Pancreas (tissue), 10 donors: ENCODE measurements around the gene DYNC1LI1. TPM values are rescaled to one million over a fixed set of nuclear protein-coding genes. Genes with fewer than 3 reads are reported as not detected.

Source experiments
- ATAC-seq, 4 donors: fragments of 200-7000 bp; cut with Tn5 transposase; one replicate each; pipeline versions ENCODE4 v1.8.0 to v1.9.1; 2020; ENCODE audit warnings: mild to moderate bottlenecking in 4 of 4, moderate library complexity in 4 of 4
- DNase-seq, 6 donors: peaks; one replicate each; pipeline ENCODE4 v3.0.0-alpha.2; 2020
- FAIRE-seq: peaks from 2 replicates; lab custom pipeline; 2012; peaks lifted over from hg19 to GRCh38; lab: Jason Lieb, UNC
- H3K27ac ChIP-seq, 4 donors: fragments of 200-600 bp; sonication (generic); 1 replicate in 3 of 4; 2 replicates in 1 of 4; pipeline versions ENCODE4 v1.5.0 to v1.8.0; 2020
- H3K27me3 ChIP-seq, 4 donors: fragments of 200-600 bp; one replicate each; pipeline ENCODE4 v1.8.0; 2021
- H3K36me3 ChIP-seq, 3 donors: fragments of 200-600 bp; sonication (generic) in 1 of 3; one replicate each; pipeline versions ENCODE4 v1.5.0 to v1.8.0; 2020 to 2021
- H3K4me1 ChIP-seq, 3 donors: fragments of 200-600 bp; one replicate each; pipeline ENCODE4 v1.8.0; 2021
- H3K4me3 ChIP-seq, 4 donors: fragments of 200-600 bp; sonication (generic) in 2 of 4; one replicate each; pipeline versions ENCODE4 v1.5.0 to v1.8.0; 2020 to 2021
- H3K9me3 ChIP-seq, 4 donors: fragments of 200-600 bp; one replicate each; pipeline ENCODE4 v1.8.0; 2021
- WGBS, 2 donors: extraction: QIAGEN DNeasy Blood & Tissue Kit; methylation state at CpG; one replicate each; pipeline ENCODE4 v1.1.7; 2013; 5-methylcytosine and 5-hydroxymethylcytosine counted together
- intact Hi-C, 3 donors: fragments of 100-400 bp; cut with DNase I; formaldehyde crosslinking; loops; one replicate each; pipeline versions ENCODE4 v1.11.1 to v1.14.2; 2022
- polyA plus RNA-seq, 2 donors: library from polyadenylated mRNA; stranded (reverse); fragments of 200-250 nt; gene quantifications; one replicate each; pipeline ENCODE4 v1.2.3, GENCODE V29; 2013
- total RNA-seq, 6 donors: library from RNA; stranded (reverse); fragmentation: NEBNext Ultra II Directional in 4 of 6; extraction: Animal tissue kit (Norgen Biotek cat#: 25700) in 4 of 6; gene quantifications; one replicate each; pipeline versions ENCODE4 v1.2.1 to v1.2.4, GENCODE V29; 2021 to 2023
- TF ChIP-seq, protein P1 (sequence below), 4 donors: fragments of 200-600 bp; sonication (generic) in 3 of 4; IDR thresholded peaks; one replicate each; pipeline versions ENCODE4 v1.5.0 to v1.8.0; 2021; ENCODE audit warnings: antibody characterized with exemption in 4 of 4
- donor health status: healthy with polysubstance abuse.
- donor health status: DM: no; HTN: no; CAD: no; lungs with moderate emphysema.
- donor health status: DM: no; HTN: no; CAD: no.
- donor health status: control.
- donor health status: control.
- donor health status: Bipolar disorder and iron deficiency.
- donor health status: DM: yes; HTN: yes; CAD: no.
- donor health status: DM: no; HTN: no; CAD: no.
- donor health status: DM: no; HTN: no; CAD: no.
- donor health status: DM: yes; HTN: yes; CAD: no.

Gene DYNC1LI1
- total and polyA plus RNA-seq, 8 donors, result 6.3 to 15.1 (median 10.5) TPM

DNA sequence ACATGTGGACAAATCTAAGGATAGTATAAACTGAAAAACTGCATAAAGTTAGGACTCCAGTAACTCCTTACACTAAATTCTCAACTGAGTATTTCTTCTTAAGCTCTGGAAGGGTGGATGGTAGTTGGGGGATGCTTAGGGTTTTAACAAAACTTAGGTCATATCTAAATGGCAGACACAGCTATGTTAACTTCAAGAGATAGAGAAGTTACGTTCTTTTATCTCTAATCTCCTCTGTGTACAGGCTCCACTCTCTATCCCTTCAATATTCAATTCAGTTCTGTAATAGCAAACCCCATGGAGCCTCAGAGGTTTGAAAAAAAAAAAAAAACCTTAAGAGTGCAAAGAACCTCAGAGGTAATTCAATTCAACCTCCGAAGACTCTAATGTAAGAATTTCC is 71.1 kb downstream of the DYNC1LI1 start:
- Histone ChIP-seq H3K4me3 (no peak overlapping the region), H3K36me3 (no peaks in the 10 kb centered on the region), H3K9me3 (no peaks in the 10 kb centered on the region), H3K27ac (no peak overlapping the region), H3K27me3 (no peaks in the 10 kb centered on the region), H3K4me1 (peaks cover 0 to 16% (median 0%) of the 10 kb centered on the region in 3 donors)
- ATAC-seq (no peak), DNase-seq (no peak), FAIRE-seq (no peak)
- TF ChIP-seq, protein P1, sequence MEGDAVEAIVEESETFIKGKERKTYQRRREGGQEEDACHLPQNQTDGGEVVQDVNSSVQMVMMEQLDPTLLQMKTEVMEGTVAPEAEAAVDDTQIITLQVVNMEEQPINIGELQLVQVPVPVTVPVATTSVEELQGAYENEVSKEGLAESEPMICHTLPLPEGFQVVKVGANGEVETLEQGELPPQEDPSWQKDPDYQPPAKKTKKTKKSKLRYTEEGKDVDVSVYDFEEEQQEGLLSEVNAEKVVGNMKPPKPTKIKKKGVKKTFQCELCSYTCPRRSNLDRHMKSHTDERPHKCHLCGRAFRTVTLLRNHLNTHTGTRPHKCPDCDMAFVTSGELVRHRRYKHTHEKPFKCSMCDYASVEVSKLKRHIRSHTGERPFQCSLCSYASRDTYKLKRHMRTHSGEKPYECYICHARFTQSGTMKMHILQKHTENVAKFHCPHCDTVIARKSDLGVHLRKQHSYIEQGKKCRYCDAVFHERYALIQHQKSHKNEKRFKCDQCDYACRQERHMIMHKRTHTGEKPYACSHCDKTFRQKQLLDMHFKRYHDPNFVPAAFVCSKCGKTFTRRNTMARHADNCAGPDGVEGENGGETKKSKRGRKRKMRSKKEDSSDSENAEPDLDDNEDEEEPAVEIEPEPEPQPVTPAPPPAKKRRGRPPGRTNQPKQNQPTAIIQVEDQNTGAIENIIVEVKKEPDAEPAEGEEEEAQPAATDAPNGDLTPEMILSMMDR (IDR thresholded peaks at IDR 0.05), result no peak
- WGBS, 2 donors, result 74 to 77% methylated on average over 2 of the region's 2 CpGs
- intact Hi-C loops, result no loop called here

DNA sequence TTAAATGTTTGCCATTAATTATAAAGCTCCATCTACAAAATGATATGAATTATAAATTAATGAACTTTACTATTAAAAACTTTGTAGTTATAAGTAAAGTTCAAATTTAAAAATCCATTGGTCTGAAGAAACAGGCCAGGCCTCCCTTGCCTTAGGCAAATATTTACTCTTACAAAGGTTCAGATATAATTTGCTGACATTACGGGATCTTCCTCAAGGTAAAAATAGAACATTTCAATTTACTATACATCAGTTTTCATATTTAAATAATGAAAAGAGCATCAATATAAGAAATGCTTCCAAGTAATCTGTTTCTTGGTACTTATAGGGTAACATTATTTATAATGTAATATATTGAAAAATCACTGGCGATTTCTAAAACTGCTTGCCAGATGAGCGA is 71.7 kb downstream of the DYNC1LI1 start:
- FAIRE-seq, result no peak
- Histone ChIP-seq H3K27me3 (no peaks in the 10 kb centered on the region), H3K36me3 (no peaks in the 10 kb centered on the region), H3K4me1 (peaks cover 0 to 18% (median 0%) of the 10 kb centered on the region in 3 donors), H3K27ac (no peak overlapping the region), H3K9me3 (no peaks in the 10 kb centered on the region), H3K4me3 (no peak overlapping the region)
- WGBS, 2 donors, result 65 to 68% methylated on average over 3 of the region's 3 CpGs
- intact Hi-C loops, result no loop called here
- TF ChIP-seq, protein P1 (IDR thresholded peaks at IDR 0.05), result no peak
- no peak for DNase-seq
- ATAC-seq, result no peak

- Histone ChIP-seq H3K27me3 (no peaks in the 10 kb centered on the region), H3K4me1 (peaks cover 0 to 24% (median 0%) of the 10 kb centered on the region in 3 donors), H3K9me3 (no peaks in the 10 kb centered on the region), H3K36me3 (no peaks in the 10 kb centered on the region), H3K4me3 (no peak overlapping the region), H3K27ac (no peak overlapping the region)
- 86 to 96% methylated on average over 3 of the region's 3 CpGs for WGBS, 2 donors
- intact Hi-C loops, result no loop called here
- TF ChIP-seq, protein P1 (IDR thresholded peaks at IDR 0.05), result no peak
- no peak for FAIRE-seq
- no peak for ATAC-seq
- DNase-seq, result no peak
Measured at GRCh38 chr3:32498252-32498651, 72.4 kb downstream of the DYNC1LI1 start.

DNA sequence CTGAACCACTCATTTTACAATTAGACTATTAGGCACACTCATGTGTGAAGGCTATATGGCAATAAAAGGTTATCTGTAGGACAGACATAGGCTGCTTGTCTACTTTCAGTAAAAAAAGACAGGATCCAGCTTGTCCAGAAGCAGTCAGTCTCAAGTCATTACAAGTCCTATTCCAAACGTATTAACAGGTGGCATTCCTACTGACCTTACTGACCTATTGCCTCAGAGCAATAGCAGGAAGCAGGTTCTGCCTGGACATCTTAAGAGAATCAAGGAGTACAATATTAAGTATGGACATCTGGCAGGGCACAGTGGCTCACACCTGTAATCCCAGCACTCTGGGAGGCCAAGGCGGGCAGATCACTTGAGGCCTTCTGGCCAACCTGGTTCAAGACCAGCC is 75.0 kb downstream of the DYNC1LI1 start:
- TF ChIP-seq, protein P1 (IDR thresholded peaks at IDR 0.05), result no peak
- Histone ChIP-seq H3K36me3 (no peaks in the 10 kb centered on the region), H3K27me3 (no peaks in the 10 kb centered on the region), H3K4me3 (no peak overlapping the region), H3K4me1 (peaks cover 0 to 24% (median 6%) of the 10 kb centered on the region in 3 donors), H3K27ac (peak overlapping the region in 1 of 4 donors; percentile 4), H3K9me3 (no peaks in the 10 kb centered on the region)
- FAIRE-seq (no peak), DNase-seq (no peak), ATAC-seq (peak in 2 of 4 donors; percentile 28 to 34)
- WGBS, 2 donors, result 62 to 64% methylated on average over 2 of the region's 2 CpGs
- intact Hi-C loops, result no loop called here

DNA sequence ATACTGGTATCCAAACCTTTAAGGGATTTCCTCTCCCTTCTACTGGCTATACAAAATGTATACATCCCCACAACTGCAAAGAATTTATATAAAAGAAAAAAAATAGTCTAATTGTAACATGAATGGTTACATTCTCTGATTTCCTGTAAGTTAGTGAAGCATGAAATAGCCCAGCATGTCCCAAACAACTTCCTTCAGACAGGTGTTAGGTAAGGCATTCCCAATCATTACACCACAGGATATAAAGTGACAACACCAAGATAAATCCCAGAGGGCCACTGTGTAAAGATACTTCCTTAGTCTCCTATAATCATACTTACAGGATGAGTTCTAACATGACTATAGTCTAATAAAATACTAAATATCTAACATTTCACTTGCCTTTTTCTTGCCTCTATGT is 75.6 kb downstream of the DYNC1LI1 start:
- Histone ChIP-seq H3K36me3 (no peaks in the 10 kb centered on the region), H3K4me3 (no peak overlapping the region), H3K4me1 (peaks cover 0 to 24% (median 6%) of the 10 kb centered on the region in 3 donors), H3K27ac (peak overlapping the region in 2 of 4 donors; percentile 4 to 40), H3K27me3 (no peaks in the 10 kb centered on the region), H3K9me3 (no peaks in the 10 kb centered on the region)
- FAIRE-seq (no peak), DNase-seq (no peak), ATAC-seq (peak in 1 of 4 donors; percentile 30)
- TF ChIP-seq, protein P1 (IDR thresholded peaks at IDR 0.05), result no peak
- intact Hi-C loops, result no loop called here
